Measurements from ENCODE around the gene SH3RF3.

Gene SH3RF3

DNA sequence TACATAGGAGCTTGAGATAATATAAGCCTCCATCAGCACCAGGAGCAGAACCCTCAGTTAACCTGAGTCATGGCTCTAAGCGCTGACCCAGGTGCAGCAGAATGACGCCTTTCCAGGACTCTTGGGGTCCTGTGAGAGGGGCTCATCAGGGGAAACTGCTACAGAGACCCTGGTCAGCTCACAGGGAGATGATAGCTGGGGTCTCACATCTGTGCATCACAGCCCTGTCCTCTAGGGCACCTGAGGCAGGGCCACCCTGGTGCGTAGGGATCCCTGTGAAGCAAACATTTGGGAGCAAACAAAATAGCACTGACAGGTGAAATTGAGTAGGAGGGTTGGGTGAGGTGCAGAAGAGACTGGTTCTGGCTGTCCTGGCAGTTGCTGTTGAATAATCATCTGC is 219.2 kb downstream of the SH3RF3 start:
- TF ChIP-seq, protein P1, sequence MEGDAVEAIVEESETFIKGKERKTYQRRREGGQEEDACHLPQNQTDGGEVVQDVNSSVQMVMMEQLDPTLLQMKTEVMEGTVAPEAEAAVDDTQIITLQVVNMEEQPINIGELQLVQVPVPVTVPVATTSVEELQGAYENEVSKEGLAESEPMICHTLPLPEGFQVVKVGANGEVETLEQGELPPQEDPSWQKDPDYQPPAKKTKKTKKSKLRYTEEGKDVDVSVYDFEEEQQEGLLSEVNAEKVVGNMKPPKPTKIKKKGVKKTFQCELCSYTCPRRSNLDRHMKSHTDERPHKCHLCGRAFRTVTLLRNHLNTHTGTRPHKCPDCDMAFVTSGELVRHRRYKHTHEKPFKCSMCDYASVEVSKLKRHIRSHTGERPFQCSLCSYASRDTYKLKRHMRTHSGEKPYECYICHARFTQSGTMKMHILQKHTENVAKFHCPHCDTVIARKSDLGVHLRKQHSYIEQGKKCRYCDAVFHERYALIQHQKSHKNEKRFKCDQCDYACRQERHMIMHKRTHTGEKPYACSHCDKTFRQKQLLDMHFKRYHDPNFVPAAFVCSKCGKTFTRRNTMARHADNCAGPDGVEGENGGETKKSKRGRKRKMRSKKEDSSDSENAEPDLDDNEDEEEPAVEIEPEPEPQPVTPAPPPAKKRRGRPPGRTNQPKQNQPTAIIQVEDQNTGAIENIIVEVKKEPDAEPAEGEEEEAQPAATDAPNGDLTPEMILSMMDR (IDR thresholded peaks at IDR 0.05; ENCODE audit: insufficient read depth, low read depth, low read length, missing control alignments) = no peak
- no peak for DNase-seq (ENCODE audit: low read depth)
- no peak overlapping the region for H3K4me3 ChIP-seq (ENCODE audit: low read depth, low read length)

DNA sequence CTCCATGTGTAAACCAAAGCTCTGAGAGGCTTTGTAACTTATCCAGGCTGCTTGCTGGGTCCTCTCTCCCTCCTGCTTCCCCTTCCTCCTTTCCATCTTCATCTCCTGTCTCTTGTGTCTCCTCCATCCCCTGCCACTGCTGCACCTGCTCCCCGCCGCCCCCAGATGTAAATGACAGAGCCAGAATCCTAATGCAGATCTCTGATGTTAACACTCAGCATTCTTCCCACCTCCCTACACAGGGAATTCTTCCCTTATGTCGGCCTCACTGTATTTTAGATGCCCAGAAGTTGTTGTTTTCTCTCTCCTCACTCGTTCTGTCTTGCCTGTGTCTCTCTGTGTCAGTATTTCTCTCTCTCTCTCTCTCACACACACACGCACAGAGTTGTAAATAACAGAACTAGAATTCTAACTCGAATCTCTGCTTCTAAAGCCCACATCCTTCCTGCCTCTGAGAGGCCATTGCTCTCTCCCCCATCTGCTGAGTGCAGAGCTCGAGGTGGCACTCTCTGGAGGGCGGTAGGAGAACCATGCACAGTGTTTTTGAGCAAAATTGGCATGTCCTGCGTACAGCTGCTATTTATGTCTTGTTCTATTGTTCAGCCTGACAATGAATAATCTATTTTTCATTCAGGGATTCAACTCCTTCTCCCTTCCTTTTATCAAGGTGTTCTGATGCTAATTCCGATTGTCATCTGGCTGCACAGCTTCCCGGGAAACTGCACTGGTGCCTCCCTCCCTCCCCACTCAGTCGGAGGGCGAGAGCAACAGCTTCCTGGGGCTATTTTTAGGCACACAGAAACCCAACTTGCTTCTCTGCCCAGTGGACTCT is 219.9 kb downstream of the SH3RF3 start:
- no peak overlapping the region for H3K4me3 ChIP-seq (ENCODE audit: low read depth, low read length)
- TF ChIP-seq, protein P1 (IDR thresholded peaks at IDR 0.05; ENCODE audit: insufficient read depth, low read depth, low read length, missing control alignments) = no peak
- peak; percentile 42 for DNase-seq (ENCODE audit: low read depth)

DNA sequence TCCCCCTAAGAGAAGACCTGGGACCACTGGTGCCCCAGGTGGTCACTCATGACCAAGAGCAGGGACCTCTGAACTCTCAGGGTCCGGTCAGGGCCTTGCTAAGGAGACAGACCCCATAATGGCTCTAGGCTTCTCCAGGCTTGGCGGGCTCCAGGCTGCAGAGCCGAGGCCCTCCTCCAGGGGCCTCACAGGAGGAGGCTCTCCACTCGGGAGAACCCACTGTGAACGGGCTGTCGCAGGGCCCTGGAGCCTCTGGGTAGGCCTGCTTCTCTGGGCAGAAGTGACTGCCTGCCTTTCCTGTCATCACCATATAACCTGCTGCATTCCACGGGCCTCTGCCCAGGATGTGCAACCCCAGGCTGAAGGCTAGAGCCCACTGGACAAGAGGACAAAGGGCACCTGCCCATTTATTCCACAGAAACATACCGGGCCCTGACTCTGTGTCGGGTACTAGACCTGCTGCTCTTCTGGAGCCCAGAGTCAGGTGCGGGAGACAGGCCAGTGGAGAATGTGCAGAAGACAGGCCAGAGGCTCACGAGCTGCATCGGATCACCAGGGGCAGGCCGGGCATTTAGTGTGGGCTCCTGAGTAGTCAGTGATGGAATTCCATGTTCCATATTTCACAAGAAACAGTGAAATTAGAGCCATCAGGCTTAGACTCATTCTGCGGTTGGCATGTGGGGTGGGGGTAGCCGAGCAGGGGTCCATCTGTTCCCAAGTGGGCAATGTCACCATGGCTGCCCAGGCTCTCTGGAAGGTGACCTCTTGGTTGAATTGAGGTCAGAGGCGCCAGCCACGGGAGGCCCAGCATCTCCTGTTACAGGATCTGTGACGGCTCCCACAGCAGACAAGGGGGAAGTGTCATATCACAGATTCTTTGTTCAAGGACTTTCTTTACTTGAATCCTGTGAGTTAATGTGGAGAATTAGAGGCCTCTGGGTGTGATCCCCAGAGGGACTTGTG is 220.8 kb downstream of the SH3RF3 start:
- DNase-seq (ENCODE audit: low read depth) = no peak
- TF ChIP-seq, protein P1 (IDR thresholded peaks at IDR 0.05; ENCODE audit: insufficient read depth, low read depth, low read length, missing control alignments) = no peak
- no peak overlapping the region for H3K4me3 ChIP-seq (ENCODE audit: low read depth, low read length)

DNA sequence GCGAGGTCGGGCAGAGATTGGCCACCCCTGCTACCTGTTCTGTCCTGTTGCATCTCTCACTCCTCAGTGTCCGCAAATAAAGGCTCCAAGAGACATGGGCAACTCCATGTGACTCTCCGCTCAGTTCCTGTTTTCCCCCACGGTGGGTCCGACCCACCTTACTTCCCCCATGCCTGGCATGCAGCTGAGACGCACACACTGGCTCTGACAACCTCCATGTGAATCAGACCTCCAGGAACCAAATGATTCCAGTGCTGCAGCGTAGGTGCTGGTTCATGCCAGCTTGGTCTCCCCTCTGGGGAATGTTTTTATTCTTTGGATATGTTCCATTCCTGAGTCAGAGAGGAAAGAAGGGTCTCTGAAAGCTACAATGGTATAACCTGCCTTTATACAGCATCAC is 221.5 kb downstream of the SH3RF3 start:
- no peak for DNase-seq (ENCODE audit: low read depth)
- TF ChIP-seq, protein P1 (IDR thresholded peaks at IDR 0.05; ENCODE audit: insufficient read depth, low read depth, low read length, missing control alignments) = no peak
- no peak overlapping the region for H3K4me3 ChIP-seq (ENCODE audit: low read depth, low read length)

DNA sequence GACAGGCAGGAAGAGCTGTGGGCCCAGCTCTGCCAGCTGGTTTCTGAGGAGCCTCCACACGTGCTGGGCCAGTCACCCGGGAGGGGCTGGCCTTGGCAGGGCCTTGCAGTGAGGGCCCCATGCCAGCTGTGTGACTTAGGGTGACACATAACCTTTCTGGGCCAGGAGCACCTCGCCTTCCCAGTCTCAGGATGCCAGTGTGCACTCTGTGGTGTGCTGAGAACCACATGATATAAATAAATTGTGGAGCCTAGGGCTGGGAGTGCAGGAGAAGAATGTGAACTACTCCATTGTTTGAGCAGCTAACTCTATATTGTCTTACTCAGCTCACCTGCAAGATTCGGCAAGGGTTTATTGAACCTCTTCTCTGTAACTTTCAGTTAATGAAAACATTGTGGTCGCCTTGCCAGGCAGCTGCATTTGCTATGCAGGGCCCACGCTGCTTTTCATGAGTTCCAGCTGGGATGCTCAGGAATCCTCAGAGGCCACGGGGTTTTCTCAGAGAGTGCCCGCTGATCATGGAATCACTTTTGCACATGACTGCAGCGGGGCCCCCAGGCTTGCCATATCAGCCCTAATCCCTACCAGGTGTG is 222.3 kb downstream of the SH3RF3 start:
- no peak for DNase-seq (ENCODE audit: low read depth)
- H3K4me3 ChIP-seq (ENCODE audit: low read depth, low read length) = no peak overlapping the region
- TF ChIP-seq, protein P1 (IDR thresholded peaks at IDR 0.05; ENCODE audit: insufficient read depth, low read depth, low read length, missing control alignments) = no peak

DNA sequence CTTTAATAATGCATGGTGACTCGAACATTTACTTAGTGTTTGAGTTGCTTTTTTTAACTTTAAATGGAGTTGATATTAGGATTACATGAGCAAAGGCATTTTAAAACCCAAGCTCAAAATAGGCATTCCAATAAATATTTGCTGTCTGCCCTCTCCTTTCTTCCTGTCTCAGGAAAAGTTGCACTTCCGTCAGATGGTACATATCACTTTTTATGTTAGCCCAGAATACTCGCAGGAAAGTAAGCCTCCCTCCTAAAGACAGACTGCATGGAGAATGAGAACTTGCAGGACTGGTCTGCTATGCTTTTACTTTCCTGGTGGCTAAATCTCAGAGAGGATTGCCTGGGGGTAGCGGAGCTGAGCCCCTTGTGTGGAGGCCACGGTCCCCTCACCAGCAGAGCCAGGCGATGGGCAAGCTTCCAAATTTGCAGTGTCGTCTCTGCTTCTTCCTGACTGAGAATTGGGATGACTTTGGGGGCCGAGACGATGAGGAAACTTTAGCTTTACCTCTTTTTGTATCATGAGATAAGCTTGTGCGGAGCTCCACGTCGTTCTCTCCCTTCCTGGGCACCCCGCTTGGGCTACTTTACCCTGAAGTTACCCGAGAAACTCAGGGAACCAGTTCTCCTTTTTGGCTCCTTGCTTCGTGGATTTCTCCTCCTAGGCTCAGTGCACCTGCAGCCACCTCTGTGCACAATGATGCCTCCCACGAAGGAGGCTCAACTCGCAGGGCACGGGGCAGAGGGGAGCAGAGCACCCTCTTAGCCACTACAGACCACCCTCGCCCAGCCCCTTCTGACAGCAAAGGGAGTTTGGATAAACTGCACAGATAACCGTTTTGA is 223.3 kb downstream of the SH3RF3 start:
- no peak overlapping the region for H3K4me3 ChIP-seq (ENCODE audit: low read depth, low read length)
- no peak for DNase-seq (ENCODE audit: low read depth)
- TF ChIP-seq, protein P1 (IDR thresholded peaks at IDR 0.05; ENCODE audit: insufficient read depth, low read depth, low read length, missing control alignments) = no peak
